Fibroblast of lung (primary cell): ENCODE measurements around the gene ZFR. TPM values are rescaled to one million over a fixed set of nuclear protein-coding genes. Genes with fewer than 3 reads are reported as not detected.
A peak's percentile ranks its signal among the peaks of the same experiment; 100 is the strongest.
"Not testable (repeated sequence)": the region's sequence is repeated elsewhere in the genome, so short reads cannot be mapped to it uniquely, and the experiment has no call there.

ENCODE experiments used
- DNase-seq, 2 donors: peaks; one replicate each; pipeline versions ENCODE4 v3.0.0 to v3.0.0-alpha.2; 2010; ENCODE audit warnings: low read depth in 2 of 2
- H2AFZ ChIP-seq: 2 replicates; pipeline ENCODE4 v1.5.1; 2012; ENCODE audit warnings: low read length, control low read depth, inconsistent platforms
- H3K27ac ChIP-seq: 2 replicates; pipeline ENCODE4 v1.5.1; 2011; ENCODE audit warnings: low read length, control low read depth; ENCODE audit not compliant: insufficient read depth
- H3K27me3 ChIP-seq: 2 replicates; pipeline ENCODE4 v1.5.1; 2011; ENCODE audit warnings: mild to moderate bottlenecking, low read length; ENCODE audit not compliant: control insufficient read depth, insufficient read depth
- H3K36me3 ChIP-seq: 2 replicates; pipeline ENCODE4 v1.5.1; 2011; ENCODE audit warnings: low read length; ENCODE audit not compliant: control insufficient read depth, insufficient read depth
- H3K4me1 ChIP-seq: 2 replicates; pipeline ENCODE4 v1.5.1; 2011; ENCODE audit warnings: low read length; ENCODE audit not compliant: control insufficient read depth, insufficient read depth; ENCODE audit errors: extremely low read depth
- H3K4me2 ChIP-seq: 2 replicates; pipeline ENCODE4 v1.5.1; 2011; ENCODE audit warnings: low read length, control low read depth; ENCODE audit not compliant: insufficient read depth; ENCODE audit errors: extremely low read depth
- H3K4me3 ChIP-seq, 4 experiments: fragments of 200-600 bp in 1 of 4; sonication (generic) in 1 of 4; replicated peaks in 1 of 4; 2 replicates each; pipeline ENCODE4 v1.5.1; 2011 to 2016; ENCODE audit warnings: low read length in 4 of 4, low read depth in 3 of 4, mild to moderate bottlenecking in 3 of 4, control low read depth in 2 of 4, inconsistent platforms in 1 of 4, mixed read lengths in 1 of 4; ENCODE audit not compliant: insufficient read depth in 1 of 4; ENCODE audit errors: control extremely low read depth in 1 of 4
- H3K79me2 ChIP-seq: 2 replicates; pipeline ENCODE4 v1.5.1; 2012; ENCODE audit warnings: mild to moderate bottlenecking, low read length, inconsistent platforms; ENCODE audit not compliant: control insufficient read depth, insufficient read depth
- H3K9ac ChIP-seq: 2 replicates; pipeline ENCODE4 v1.5.1; 2011; ENCODE audit warnings: mild to moderate bottlenecking, low read length, control low read depth; ENCODE audit not compliant: insufficient read depth
- H3K9me3 ChIP-seq: 2 replicates; pipeline ENCODE4 v1.5.1; 2012; ENCODE audit warnings: low read depth, low read length; ENCODE audit not compliant: control insufficient read depth, insufficient read depth
- H4K20me1 ChIP-seq: 2 replicates; pipeline ENCODE4 v1.5.1; 2011; ENCODE audit warnings: low read length; ENCODE audit not compliant: control insufficient read depth, insufficient read depth; ENCODE audit errors: extremely low read depth
- EZH2 ChIP-seq: IDR thresholded peaks from 2 replicates; pipeline ENCODE4 v1.5.1; 2012; ENCODE audit warnings: low read length, control low read depth, mild to moderate bottlenecking; ENCODE audit errors: missing control alignments
- polyA plus RNA-seq, 2 donors: library from polyadenylated mRNA; depleted of rRNA in 1 of 2; stranded (reverse) in 1 of 2; unstranded in 1 of 2; fragments of >200 nt; gene quantifications; 2 replicates each; pipeline ENCODE4 v1.2.1, GENCODE V29; 2011 to 2012; ENCODE audit warnings: missing spikeins in 1 of 2
- total RNA-seq: library from RNA; depleted of rRNA; stranded (reverse); fragments of >200 nt; gene quantifications from 2 replicates; pipeline ENCODE4 v1.2.1, GENCODE V29; 2014
- TF ChIP-seq, protein P1 (sequence below), 2 donors: IDR thresholded peaks in 1 of 2; conservative IDR thresholded peaks in 1 of 2; 1 replicate in 1 of 2; 2 replicates in 1 of 2; pipeline ENCODE4 v1.5.1; 2011 to 2012; ENCODE audit warnings: low read length in 2 of 2, control low read depth in 1 of 2, inconsistent platforms in 1 of 2, low read depth in 1 of 2, mild to moderate bottlenecking in 1 of 2

Gene ZFR
- total and polyA plus RNA-seq, 2 donors (not counting 1 experiment from before 2014, with no cell fraction given) = 56.8 to 113 TPM

- Histone ChIP-seq H3K36me3 (no peaks in the 10 kb centered on the region), H3K4me2 (no peak overlapping the region)
- DNase-seq = peak; percentile 49 to 65
These were observed 119.5 kb downstream of the ZFR start for GRCh38 chr5:32325062-32325461.

DNA sequence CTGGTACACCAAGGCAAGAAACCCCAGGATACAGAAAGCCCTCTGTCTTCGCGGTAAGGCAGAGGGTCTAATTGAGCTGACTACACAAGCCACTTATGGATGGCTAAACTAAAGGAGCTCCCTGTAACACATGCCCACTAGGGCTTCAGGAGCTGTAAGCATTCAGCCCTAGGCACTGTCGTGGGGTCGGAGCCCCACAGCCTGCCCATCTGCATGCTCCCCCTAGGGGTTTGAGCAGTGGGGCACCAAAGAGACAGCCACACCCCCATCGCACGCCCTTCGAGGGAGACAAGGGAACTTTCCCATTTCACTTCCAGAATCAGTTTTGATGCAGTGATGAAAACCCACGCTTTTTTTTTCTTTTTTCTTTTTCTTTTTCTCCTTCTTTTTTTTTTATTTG, 120.8 kb downstream of the ZFR start:
- Histone ChIP-seq H3K27ac (no peak overlapping the region), H4K20me1 (no peaks in the 10 kb centered on the region)
- TF ChIP-seq EZH2 = no peak
- TF ChIP-seq, protein P1, sequence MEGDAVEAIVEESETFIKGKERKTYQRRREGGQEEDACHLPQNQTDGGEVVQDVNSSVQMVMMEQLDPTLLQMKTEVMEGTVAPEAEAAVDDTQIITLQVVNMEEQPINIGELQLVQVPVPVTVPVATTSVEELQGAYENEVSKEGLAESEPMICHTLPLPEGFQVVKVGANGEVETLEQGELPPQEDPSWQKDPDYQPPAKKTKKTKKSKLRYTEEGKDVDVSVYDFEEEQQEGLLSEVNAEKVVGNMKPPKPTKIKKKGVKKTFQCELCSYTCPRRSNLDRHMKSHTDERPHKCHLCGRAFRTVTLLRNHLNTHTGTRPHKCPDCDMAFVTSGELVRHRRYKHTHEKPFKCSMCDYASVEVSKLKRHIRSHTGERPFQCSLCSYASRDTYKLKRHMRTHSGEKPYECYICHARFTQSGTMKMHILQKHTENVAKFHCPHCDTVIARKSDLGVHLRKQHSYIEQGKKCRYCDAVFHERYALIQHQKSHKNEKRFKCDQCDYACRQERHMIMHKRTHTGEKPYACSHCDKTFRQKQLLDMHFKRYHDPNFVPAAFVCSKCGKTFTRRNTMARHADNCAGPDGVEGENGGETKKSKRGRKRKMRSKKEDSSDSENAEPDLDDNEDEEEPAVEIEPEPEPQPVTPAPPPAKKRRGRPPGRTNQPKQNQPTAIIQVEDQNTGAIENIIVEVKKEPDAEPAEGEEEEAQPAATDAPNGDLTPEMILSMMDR (conservative IDR thresholded peaks at IDR 0.05 in 1 of 2, IDR thresholded peaks at IDR 0.05 in 1 of 2; ENCODE audit: low read depth in 1 of 2, low read length in 2 of 2) = no peak

More at GRCh38 chr5:32325062-32325461, 119.5 kb downstream of the ZFR start:
- no peaks in the 10 kb centered on the region for H3K4me1 ChIP-seq
- H3K9me3 ChIP-seq = no peaks in the 10 kb centered on the region
- TF ChIP-seq, protein P1 (conservative IDR thresholded peaks at IDR 0.05 in 1 of 2, IDR thresholded peaks at IDR 0.05 in 1 of 2; ENCODE audit: low read depth in 1 of 2, low read length in 2 of 2) = no peak
- TF ChIP-seq EZH2 = no peak
- no peaks in the 10 kb centered on the region for H4K20me1 ChIP-seq
- H3K27ac ChIP-seq = no peak overlapping the region
- H3K9ac ChIP-seq = no peak overlapping the region
- H3K4me3 ChIP-seq = no peak overlapping the region
- H2AFZ ChIP-seq = no peak overlapping the region
- no peaks in the 10 kb centered on the region for H3K27me3 ChIP-seq
- H3K79me2 ChIP-seq = no peaks in the 10 kb centered on the region

GRCh38 chr5:32322882-32323281, 121.7 kb downstream of the ZFR start:
- Histone ChIP-seq H4K20me1 (no peaks in the 10 kb centered on the region), H3K36me3 (no peaks in the 10 kb centered on the region), H3K9ac (no peak overlapping the region), H3K4me3 (no peak overlapping the region), H3K4me2 (no peak overlapping the region), H3K27me3 (no peaks in the 10 kb centered on the region), H2AFZ (no peak overlapping the region), H3K9me3 (no peaks in the 10 kb centered on the region), H3K4me1 (no peaks in the 10 kb centered on the region), H3K27ac (no peak overlapping the region), H3K79me2 (no peaks in the 10 kb centered on the region)
- DNase-seq = no peak
- TF ChIP-seq EZH2 = no peak
- TF ChIP-seq, protein P1 (conservative IDR thresholded peaks at IDR 0.05 in 1 of 2, IDR thresholded peaks at IDR 0.05 in 1 of 2; ENCODE audit: low read depth in 1 of 2, low read length in 2 of 2) = no peak

More for the DNA sequence above, 120.8 kb downstream of the ZFR start:
- Histone ChIP-seq H3K27me3 (no peaks in the 10 kb centered on the region), H3K4me3 (no peak overlapping the region), H3K36me3 (no peaks in the 10 kb centered on the region), H3K4me2 (no peak overlapping the region), H2AFZ (no peak overlapping the region), H3K79me2 (no peaks in the 10 kb centered on the region), H3K9me3 (no peaks in the 10 kb centered on the region), H3K9ac (no peak overlapping the region), H3K4me1 (no peaks in the 10 kb centered on the region)
- no peak for DNase-seq

DNA sequence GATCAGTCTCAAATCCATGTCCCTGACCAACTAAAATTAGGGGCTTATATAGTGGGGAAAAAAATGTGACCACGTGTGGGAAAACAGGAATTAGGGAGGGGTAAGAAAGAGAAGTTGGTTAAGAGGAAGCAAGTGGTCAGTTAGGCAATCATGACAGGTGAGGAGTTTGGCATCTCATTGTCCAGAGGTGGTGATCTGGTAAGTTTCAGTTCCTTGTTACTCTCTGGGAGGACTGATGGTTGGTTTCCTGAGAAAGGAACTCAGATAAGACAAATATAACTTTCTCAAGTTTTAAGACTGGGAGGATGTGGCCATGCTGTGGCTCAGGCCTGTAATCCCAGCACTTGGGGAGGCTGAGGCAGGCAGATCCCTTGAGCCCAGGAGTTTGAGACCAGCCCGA, 122.8 kb downstream of the ZFR start:
- not testable (repeated sequence) for H3K4me1 ChIP-seq, H3K27me3 ChIP-seq, H4K20me1 ChIP-seq, H3K79me2 ChIP-seq, DNase-seq, H3K4me2 ChIP-seq, H3K9me3 ChIP-seq, H3K9ac ChIP-seq, H2AFZ ChIP-seq, H3K27ac ChIP-seq, H3K36me3 ChIP-seq, H3K4me3 ChIP-seq
